NOMO-1 treated with DMSO at 0.1 percent for 48 hours (cell line): Measurements from ENCODE around the gene MBP.

Experiments
- DNase-seq: peaks from one replicate; lab custom pipeline; 2025; ENCODE audit not compliant: unreplicated experiment; lab: John Stamatoyannopoulos, UW

The MBP gene

DNA sequence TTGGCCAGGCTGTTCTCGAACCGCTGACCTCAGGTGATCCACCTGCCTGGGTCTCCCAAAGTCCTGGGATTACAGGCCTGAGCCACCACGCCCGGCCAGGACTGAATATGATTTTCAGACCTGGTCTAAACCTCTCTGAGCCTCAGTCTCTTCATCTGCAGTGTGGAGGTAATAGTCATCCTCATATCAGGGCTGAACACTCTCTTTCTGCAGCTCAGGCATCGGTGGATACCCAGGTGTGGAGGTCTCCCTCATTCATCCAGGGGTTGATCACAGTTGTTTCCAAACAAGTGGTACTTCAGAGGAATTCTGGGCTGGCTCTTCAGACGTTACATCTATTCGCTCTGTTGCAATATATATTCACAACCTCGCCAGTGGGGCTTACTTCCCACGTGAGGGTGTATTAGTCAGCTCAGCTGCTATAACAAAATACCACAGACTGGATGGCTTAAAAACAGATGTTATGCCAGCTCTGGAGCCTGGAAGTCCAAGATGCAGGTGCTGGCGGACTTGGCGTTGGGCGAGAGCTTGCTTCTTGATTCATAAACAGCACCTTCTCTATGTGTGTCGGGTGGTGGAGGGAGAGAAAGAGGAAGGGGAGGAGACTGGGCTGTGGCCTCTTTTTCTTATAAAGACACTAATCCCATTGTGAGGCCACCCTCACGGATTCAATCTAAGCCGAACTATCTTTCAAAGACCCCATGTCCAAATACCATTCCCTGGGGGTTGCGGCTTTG, 2.9 kb upstream of the MBP start:
- no peak for DNase-seq

DNA sequence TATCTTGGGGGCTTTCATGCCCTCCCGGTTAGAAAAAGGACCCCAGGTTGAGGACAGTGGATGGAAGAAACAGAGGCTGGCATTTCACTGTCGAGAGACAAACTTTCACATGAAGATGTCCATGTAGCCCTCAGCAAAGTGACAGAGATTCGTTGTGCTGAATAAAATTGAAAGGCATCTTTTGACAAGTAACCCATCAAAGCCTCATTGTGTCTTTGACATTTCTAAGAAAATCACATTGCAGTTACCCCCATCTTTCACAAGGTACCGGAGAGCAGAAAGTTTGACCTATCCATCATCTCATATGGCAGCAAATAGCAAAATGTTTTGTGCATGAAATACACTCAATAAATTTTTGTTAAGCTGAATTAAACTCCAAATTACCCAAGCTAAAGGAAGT, 2.0 kb upstream of the MBP start:
- DNase-seq, result no peak

DNA sequence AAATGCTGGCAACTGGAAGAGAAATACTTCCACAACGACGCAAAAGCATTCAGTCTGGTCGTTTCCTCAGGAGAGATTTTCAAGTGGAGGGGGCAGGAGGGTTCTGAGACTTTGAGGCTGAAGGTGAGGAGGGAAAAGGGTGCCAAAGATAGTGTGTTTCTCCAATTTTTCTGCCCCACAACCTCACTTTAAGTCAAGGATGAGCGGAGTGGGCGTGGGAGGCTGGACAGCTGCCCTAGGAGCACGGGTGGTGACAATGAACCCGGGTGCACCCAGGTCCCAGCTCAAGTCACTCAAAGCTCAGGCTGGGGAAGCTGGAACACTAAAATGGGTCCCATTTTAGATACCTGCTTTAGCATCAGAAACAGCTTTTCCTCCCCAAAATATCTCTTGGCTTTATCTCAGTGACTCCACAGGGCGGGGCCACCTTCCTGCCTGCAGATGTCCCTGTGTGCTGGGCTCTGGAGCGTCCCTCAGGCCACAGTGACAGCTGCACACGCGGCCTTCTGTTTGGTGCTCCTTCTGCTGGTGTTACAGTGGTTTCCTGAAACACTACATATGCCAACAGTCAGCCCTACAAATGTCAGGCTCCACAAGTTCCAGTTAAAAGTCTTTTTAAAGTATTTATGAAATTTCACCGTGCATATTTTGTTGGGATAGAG, 1.4 kb upstream of the MBP start:
- peak; percentile 73 for DNase-seq

DNA sequence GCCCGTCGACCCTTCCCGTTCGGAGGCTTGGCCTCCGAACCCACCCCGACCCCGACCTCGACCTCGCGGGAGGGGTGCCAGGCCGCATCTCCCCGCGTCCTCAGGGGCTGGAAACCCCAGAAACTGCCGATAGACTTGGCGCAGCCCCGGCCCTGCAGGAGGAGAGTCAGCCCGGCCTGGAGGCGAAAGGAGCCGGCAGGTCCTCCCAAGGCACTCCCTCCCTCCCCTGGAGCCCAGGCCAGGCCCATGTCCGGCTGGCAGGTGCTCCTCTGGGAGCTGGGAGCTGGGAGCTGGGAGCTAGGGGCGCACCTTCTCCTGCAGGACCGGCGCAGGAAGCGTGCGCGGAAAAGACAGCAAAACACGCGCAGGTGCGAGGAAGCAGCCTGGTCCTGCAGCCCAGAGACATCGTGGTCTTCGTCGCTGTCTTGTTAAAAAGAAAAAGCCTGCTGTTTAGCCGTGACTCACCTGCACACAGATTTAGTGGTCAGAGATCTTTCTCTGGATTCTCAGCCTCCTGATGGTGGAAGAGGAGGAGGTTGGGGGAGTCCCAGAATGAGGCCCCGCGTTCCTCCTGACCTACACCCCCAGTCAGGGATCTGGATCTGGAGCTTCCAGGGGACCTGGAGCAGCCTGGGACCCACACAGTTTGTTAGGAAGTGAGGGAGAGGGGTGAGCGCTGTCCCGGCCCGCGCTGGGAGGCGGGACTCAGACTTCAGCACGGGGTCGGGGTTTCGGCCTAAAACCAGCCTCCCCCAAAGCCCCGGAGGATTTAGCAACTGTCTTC, 660 bp upstream of the MBP start:
- no peak for DNase-seq

DNA sequence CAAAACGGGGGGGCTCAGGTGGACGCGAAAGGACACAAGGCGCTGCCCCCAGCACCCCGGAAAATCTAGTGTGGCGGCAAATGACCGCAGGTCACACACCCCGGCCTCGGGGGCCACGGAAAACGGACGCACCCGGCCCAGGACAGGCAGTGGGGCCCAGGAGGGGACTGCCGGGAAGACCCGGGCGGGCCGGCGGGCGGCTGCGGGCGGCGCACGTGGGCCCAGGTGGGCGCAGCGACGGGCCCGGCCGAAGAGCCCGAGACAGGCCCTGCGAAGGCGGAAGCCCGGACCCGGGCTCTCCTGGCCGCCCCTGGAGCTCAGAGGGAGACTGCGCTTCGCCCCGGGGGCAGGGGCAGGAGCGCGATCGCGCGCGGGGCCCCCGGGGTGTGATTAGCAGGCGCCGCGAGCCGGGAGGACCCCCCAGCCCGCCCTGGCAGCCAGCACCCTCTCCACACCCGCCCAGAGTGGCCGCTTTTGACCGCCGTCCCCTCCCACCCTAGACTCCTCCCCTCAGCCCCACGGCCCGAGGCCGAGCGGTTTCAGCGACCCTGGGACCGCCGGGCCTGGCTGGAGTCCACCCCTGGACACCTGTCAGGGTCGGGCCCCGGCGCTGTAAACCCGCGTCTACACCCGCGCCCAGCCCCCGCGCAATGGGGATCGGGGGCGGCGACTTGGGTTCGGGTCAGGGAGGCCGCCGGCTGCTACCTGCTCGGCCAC, 773 bp downstream of the MBP start:
- peak; percentile 39 for DNase-seq

DNA sequence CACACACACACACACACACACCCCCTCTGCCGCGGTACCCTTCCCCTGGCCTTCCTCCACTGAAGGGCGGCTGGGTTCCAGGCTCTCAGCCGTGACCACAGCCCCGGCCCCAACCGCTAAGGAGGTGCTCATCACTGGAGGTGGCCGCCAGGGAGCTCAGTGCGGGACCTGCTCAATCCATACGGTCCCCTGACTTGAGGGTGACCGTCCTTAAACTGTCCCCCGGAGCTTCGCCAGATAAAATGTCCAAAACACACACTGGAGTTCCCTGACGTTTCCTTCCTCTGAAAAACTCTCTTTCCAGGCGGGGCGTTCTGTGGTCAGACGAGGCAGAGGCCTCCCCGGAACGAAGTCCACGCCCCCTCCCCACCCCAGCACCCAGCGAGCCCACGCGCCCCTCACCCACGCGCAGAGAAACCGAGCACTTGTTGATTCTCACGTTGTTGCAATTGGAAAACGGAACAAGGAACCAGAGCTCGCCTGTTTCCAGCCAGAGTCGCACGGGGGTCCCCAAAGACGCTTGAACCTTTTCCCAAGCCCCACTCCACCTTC, 1.4 kb downstream of the MBP start:
- DNase-seq, result peak; percentile 48

DNA sequence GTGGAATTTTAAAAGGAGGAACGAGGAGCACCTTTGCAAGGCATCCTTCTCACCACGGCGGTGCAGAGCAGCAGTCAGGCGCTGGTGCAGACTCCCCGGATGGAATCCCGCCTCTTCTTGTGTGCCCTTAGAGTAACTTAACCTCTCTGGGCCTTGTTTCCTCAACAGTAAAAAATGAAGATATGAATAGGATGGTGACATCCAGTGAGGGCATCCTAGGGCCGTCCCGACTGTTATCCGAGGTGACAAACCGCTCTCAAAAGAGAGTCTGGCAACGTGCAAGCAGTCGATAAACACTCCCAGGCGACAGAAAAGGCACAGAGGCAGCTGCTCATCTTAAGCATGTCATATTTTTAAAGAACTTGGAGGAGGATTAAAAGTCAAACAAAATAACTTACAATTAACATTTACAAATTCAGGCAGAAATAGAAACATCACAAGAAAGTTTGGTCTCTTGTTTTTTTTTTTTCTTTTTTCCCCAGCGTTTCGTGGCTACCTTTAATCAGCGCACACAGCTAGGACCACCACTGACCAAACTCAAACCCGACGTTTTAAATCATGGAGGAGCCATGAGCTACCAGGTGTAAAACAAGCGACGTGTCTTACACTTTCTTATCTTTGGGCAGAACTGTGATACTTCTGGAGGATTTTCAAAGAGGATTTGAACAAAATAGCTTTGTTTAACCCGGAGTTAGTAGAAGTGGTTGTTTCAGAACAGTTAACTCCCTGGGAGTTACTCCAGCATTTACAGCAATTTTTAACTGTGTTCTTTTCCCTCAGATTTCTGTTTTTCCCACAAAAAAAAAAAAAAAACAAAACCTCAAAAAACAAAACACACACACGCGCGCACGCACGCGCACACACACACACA, 2.1 kb downstream of the MBP start:
- no peak for DNase-seq

DNA sequence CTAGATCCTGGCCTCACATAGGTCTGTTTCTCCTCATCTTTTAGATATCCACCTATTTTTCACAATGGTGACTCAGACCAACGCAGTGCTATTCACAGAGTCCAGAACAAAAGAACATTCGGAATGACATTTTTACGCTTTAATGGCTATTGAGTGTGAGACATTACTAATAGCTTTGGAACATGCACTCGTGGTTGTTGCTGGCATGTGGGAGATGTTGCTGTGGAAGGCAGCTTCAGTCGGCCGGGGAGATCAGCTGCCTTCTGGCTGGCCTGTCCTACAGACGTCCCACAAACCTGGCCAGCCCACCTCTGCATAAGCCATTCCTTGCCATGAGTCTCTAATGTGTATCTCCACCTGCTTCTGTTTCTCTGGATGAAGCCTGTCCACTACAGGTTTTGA, 3.4 kb downstream of the MBP start:
- DNase-seq, result no peak

DNA sequence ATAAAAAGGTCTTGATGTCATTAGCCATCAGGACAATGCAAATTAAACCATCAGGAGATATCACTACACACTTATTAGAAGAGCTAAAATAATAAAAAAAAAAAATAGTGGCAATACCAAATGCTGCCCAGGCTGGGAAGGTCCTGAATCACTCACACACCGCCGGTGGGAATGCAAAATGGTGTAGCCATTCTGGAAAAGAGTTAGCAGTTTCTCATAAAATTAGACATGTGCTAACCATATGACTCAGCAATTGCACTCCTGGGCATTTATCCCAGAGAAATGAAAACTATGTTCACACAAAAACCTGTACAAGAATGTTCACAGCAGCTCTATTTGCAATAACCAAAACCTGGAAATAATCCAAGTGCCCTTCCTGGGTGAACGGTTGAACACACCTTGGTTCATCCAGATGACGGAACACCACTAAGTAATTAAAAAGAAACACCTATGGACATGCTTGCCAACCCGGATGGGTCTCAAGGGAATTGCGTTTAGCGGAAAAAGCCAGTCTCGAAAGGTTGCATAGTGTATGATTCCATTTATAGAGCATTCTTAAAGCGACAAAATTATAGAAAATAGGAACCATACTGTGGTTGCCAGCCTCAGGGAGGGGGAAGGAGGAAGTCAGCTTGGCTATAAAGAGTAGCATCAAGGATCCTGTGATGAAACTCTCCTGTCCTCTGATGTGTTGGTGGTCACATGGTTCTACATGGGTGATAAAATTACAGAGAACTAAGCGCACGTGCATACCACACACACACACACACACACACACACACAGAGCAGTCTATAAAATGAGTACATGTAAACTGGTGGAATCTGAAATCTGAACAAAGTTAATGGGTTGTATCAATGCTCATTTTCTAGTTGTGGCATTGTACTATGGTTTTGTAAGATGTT, 4.6 kb downstream of the MBP start:
- peak; percentile 98 for DNase-seq

DNA sequence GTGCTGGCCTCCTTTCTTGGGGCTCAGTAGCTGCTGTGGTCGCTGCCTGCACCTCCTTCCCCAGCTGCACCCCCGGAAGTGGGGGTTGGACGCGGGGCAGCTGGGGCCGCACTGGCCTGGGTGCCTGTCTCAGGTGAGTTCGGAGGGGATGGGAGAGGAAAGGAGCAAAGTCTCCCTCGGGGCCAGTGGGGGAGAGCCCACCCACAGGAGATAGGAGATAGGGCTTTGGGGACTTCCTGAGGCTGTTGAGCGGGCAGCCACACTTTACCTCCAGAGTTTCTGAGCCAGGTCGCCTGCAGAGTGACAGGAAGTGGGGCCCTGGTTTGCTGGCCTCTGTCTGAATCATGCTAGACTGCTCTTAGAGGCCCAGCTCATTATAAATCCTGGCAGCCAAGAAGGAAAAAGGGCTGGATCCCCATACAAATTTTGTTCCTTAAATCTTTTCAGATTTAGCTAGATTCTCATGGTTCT, 8.1 kb downstream of the MBP start:
- peak; percentile 40 for DNase-seq

DNA sequence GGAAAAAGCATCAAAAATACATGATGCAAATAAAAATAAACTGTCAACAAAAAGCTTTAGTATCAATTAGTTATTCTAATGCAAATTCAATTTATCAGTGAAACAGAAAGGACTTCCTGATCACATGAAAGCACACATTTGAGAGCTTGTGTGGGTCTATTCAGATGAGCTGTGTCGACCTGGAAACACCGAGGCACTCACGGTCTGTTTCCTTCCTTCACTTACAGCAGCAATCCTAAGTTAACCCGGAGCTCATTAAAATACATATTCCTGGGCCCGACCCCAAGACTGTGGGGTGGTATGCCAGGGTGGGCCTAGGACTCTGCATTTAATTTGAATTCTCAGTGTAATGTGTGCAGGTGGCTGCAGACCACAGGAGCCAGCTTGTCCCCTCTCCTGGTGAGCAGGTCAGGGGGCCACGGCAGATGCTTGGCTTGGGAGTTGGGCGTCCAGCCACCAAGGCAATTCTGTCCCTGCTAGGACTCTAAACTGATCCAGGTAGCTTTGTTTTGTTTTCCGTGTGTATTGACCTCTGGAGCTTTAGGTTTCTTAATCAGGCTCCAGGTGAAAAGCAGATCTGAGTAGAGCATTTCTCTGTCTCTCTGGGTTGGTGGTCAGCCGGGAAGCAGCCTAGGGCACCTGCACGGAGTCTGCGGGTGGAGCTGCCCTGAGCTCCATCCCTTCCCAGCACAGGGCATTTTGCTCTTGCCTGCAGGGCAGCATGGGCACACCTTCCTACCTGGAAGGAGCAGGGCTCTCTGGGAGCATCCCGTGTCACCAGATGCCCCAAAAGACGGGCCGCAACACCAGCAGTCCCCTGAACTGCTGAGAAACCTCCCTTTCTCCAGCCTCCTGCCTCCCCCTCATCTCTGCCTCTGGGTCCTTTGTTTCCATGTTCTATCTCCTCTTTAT, 9.0 kb downstream of the MBP start:
- no peak for DNase-seq

DNA sequence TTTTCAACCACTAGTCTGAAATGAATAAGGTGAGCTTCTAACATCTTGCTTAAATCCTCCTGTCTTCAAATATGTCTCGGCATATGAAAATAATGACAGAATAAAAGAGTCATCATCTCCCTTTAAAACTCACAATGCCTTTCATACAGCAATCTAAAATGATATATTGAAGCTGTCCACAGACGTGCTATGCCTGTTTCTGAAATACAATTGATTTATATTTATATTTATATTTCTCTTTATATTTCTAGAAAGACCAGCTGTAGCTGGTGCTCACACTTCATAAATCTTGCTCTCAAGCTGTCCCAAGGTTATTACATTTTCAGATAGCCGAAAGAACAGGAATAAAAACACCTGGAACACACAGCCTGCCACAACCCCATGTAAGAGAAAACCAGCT, 11.1 kb downstream of the MBP start:
- no peak for DNase-seq

DNA sequence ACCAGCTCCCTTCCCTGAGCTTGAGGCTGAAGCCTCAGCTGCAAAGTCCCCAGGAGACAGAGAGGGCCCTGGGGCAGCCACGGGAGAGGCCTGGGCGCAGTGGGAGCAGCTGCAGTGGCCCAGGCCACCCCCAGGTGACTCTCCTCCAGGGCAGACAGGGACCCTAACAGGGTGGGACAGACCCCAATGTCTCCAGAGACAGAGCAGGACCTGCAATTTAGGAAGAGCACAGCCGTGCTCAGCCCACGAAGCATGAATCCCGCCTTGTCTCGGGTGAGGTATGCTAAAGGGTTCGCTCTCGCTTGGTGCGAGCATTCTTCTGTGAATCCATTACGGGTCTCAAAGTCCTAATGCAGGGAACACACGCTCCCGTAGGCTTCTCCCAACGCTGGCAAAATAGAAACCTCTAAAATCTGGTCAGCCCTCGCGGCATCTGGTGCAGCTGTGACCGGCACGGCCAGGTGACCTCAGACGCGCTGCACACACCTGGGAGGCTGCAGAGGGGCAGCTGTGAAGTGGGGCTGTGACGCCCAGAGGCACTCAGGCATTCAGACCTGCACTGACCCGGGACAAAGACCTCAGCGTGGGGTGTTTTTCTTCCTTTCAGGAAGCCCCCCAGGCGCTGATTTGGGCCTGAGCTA, 12.6 kb downstream of the MBP start:
- no peak for DNase-seq

DNA sequence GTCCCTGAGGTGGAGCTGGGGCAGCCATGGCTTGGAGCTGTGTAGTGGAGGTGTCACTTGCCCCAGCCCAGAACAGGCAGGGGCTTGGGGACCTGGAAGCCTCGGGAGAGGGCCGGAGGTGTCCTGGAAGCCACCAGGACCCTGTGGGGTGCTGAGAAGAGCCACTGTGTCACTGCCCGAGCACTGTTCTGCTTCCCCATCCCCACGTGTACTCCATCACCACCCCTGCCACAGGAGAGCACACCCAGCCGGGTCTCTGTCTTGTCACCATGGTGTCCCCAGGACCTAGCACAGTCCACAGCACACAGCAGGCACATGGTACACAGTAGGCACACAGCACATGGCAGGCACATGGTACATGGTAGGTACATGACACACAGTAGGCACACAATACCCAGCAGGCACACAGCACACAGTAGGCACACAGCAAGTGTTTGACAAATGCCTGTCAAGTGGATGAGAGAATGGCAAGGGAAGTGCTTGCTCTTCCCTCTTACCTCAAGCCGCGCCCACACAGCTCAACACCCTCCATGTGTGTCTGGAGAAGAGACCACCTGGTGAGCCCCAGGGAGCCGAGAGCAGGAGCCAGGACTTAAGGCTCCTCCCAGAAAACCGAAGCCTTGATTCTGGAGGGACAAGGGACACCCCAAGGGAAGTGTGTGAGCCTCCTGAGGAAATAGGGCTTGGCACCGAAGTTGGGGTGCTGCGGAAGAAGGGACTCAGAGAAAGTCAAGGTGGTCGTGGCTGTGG, 13.3 kb downstream of the MBP start:
- DNase-seq, result no peak

DNA sequence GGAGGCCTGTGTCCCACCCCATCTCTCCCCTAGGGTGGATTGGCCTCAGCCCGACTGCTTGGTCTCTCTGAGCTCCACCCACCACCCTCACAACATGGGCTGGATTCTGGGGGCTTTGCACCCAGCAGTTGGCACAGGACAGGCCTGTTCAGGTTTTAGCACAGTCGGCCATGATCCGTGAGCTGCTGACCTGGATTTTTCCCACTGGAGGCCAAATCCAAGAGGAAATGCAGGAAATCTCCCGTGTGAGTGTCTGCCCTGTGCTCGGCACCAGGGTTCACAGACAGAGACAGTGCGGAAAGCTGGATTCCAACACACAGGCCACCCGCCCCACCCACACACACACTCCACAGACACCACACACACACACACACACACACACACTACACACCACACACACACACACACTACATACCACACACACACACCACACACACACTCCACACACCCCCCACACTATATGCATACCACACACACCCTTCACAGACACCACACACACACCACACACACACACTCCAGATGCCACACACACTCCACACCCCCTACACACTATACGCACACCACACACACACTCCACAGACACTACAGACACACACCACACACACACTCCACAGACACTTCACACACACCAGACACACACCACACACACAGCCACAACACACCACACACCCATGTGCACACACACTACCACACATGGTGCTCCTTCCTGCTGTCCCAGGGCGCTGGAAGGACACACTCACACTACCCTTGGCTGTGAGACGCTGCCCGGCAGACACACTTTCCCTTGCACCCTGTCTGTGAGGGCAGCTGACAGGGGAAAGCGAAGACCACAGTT, 14.1 kb downstream of the MBP start:
- no peak for DNase-seq
